ENCODE data around the gene NDUFS1. TPM values are rescaled to one million over a fixed set of nuclear protein-coding genes. Genes with fewer than 3 reads are reported as not detected.
"Not testable (repeated sequence)": the region's sequence is repeated elsewhere in the genome, so short reads cannot be mapped to it uniquely, and the experiment has no call there.

The NDUFS1 gene
- total and polyA plus RNA-seq, 2 experiments from 2014 or later = 86.8 to 145 TPM

- no peak for TF ChIP-seq CTCF (IDR thresholded peaks at IDR 0.05; ENCODE audit: low read depth, low read length)
- Histone ChIP-seq H3K27me3 (no peaks in the 10 kb centered on the region), H3K27ac (peak overlapping the region; percentile 95), H3K4me1 (ENCODE audit: low read depth) (peaks cover 8% of the 10 kb centered on the region), H3K36me3 (peaks cover 33% of the 10 kb centered on the region), H3K9me3 (ENCODE audit: low read depth) (no peaks in the 10 kb centered on the region), H3K4me3 (peak overlapping the region; percentile 76)
- peak; percentile 42 to 48 for DNase-seq (ENCODE audit: low read depth in 1 of 2, low spot score in 1 of 2)
Observed at GRCh38 chr2:206158563-206159345, 490 bp downstream of the NDUFS1 start.

- not testable (repeated sequence) for H3K9me3 ChIP-seq (ENCODE audit: low read depth); H3K27ac ChIP-seq; H3K4me1 ChIP-seq (ENCODE audit: low read depth); H3K27me3 ChIP-seq; DNase-seq (ENCODE audit: low read depth in 1 of 2, low spot score in 1 of 2); H3K4me3 ChIP-seq
- peaks cover 17% of the 10 kb centered on the region for H3K36me3 ChIP-seq
Observed at GRCh38 chr2:206157014-206157413, 2.2 kb downstream of the NDUFS1 start.

GRCh38 chr2:206154197-206154596 lies 5.0 kb downstream of the NDUFS1 start:
- H3K4me1 ChIP-seq (ENCODE audit: low read depth) = peaks cover 3% of the 10 kb centered on the region
- no peaks in the 10 kb centered on the region for H3K9me3 ChIP-seq (ENCODE audit: low read depth)
- DNase-seq (ENCODE audit: low read depth in 1 of 2, low spot score in 1 of 2) = peak; percentile 8 to 10
- peak overlapping the region; percentile 41 for H3K27ac ChIP-seq
- no peaks in the 10 kb centered on the region for H3K27me3 ChIP-seq
- H3K36me3 ChIP-seq = peaks cover 25% of the 10 kb centered on the region
- no peak for TF ChIP-seq CTCF (IDR thresholded peaks at IDR 0.05; ENCODE audit: low read depth, low read length)
- H3K4me3 ChIP-seq = no peak overlapping the region

GRCh38 chr2:206150631-206151030 lies 8.6 kb downstream of the NDUFS1 start:
- Histone ChIP-seq H3K9me3 (ENCODE audit: low read depth) (no peaks in the 10 kb centered on the region), H3K27ac (no peak overlapping the region), H3K4me3 (no peak overlapping the region), H3K36me3 (peaks cover 58% of the 10 kb centered on the region), H3K4me1 (ENCODE audit: low read depth) (no peaks in the 10 kb centered on the region), H3K27me3 (no peaks in the 10 kb centered on the region)
- no peak for TF ChIP-seq CTCF (IDR thresholded peaks at IDR 0.05; ENCODE audit: low read depth, low read length)
- DNase-seq (ENCODE audit: low read depth in 1 of 2, low spot score in 1 of 2) = no peak

- no peak for TF ChIP-seq CTCF (IDR thresholded peaks at IDR 0.05; ENCODE audit: low read depth, low read length)
- no peak overlapping the region for H3K4me3 ChIP-seq
- no peaks in the 10 kb centered on the region for H3K4me1 ChIP-seq (ENCODE audit: low read depth)
- no peaks in the 10 kb centered on the region for H3K27me3 ChIP-seq
- no peaks in the 10 kb centered on the region for H3K9me3 ChIP-seq (ENCODE audit: low read depth)
- no peak for DNase-seq (ENCODE audit: low read depth in 1 of 2, low spot score in 1 of 2)
- H3K27ac ChIP-seq = no peak overlapping the region
- H3K36me3 ChIP-seq = peaks cover 61% of the 10 kb centered on the region
Observed at GRCh38 chr2:206150168-206150567, 9.1 kb downstream of the NDUFS1 start.

GRCh38 chr2:206149330-206149729 lies 9.9 kb downstream of the NDUFS1 start:
- no peaks in the 10 kb centered on the region for H3K4me1 ChIP-seq (ENCODE audit: low read depth)
- TF ChIP-seq CTCF (IDR thresholded peaks at IDR 0.05; ENCODE audit: low read depth, low read length) = no peak
- no peaks in the 10 kb centered on the region for H3K9me3 ChIP-seq (ENCODE audit: low read depth)
- no peak for DNase-seq (ENCODE audit: low read depth in 1 of 2, low spot score in 1 of 2)
- H3K4me3 ChIP-seq = no peak overlapping the region
- peaks cover 66% of the 10 kb centered on the region for H3K36me3 ChIP-seq
- no peaks in the 10 kb centered on the region for H3K27me3 ChIP-seq
- no peak overlapping the region for H3K27ac ChIP-seq

All from cardiac muscle cell (in vitro differentiated cells and primary cell).